Measurements from ENCODE around the gene PIEZO2.
A peak's percentile ranks its signal among the peaks of the same experiment; 100 is the strongest.

GRCh38 chr18:10851824-10852319, 297.5 kb downstream of the PIEZO2 start:
- peak in 3 of 4 experiments; percentile 58 to 78 (median 60) for TF ChIP-seq CTCF (IDR thresholded peaks at IDR 0.05)
- no peak for TF ChIP-seq POLR2AphosphoS5 (IDR thresholded peaks at IDR 0.05)
- no peak for TF ChIP-seq EP300 (IDR thresholded peaks at IDR 0.05)
- TF ChIP-seq POLR2A (IDR thresholded peaks at IDR 0.05), result no peak
